Measurements from ENCODE around the gene COL8A2.

The COL8A2 gene

DNA sequence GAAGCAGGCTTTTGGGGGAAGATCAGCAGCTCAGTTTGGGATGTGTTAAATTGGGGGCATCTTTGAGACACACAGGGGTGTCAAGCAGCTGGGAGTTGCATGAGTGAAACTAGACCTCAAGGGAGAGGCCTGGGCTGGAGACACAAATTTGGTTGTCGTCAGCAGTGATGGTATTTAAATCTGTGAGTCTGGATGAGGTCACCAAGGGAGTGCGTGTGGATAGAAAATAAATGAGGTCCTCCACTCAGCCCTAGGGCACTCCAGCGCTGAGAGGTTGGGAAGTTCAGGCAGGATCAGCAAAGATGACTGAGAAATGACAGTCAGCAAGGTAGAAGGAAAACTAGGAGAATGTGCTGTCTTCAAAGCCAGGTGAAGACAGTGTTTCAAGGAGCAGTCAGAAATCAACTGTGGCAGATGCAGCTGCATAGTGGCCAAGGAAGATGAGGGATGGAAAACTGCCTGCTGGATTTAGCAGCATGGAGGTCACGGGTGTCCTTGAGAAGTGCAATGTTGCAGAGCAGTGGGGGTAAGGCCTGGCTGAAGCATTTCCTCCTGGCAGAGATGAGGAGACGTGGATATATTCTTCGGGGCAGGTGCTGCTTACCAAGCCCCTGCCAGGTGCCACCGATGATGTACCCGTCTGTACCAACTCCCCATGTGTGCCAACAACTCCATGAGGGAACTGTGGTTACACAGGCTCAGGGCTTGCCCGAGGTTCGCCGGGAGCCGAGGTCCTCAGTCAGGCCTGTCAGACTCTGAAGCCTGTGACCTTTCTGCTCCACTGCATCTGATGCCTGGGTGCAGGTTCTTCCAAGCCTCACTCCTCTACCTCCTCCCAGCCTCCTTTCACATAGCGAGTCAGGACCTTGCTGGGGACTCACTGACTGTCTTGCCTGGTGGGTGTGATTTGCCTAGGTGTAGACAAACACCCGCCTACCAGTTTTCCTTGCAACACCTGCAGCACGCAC is 42.2 kb upstream of the COL8A2 start:
- no peak overlapping the region for H3K4me3 ChIP-seq (ENCODE audit: low read depth, low read length)
- no peak for DNase-seq (ENCODE audit: low read depth)
- no peak for TF ChIP-seq MYC (IDR thresholded peaks at IDR 0.05; ENCODE audit: low read depth, low read length)
- TF ChIP-seq, protein P1, sequence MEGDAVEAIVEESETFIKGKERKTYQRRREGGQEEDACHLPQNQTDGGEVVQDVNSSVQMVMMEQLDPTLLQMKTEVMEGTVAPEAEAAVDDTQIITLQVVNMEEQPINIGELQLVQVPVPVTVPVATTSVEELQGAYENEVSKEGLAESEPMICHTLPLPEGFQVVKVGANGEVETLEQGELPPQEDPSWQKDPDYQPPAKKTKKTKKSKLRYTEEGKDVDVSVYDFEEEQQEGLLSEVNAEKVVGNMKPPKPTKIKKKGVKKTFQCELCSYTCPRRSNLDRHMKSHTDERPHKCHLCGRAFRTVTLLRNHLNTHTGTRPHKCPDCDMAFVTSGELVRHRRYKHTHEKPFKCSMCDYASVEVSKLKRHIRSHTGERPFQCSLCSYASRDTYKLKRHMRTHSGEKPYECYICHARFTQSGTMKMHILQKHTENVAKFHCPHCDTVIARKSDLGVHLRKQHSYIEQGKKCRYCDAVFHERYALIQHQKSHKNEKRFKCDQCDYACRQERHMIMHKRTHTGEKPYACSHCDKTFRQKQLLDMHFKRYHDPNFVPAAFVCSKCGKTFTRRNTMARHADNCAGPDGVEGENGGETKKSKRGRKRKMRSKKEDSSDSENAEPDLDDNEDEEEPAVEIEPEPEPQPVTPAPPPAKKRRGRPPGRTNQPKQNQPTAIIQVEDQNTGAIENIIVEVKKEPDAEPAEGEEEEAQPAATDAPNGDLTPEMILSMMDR (IDR thresholded peaks at IDR 0.05; ENCODE audit: low read depth, low read length) = no peak
- TF ChIP-seq POLR2A (IDR thresholded peaks at IDR 0.05; ENCODE audit: extremely low read depth, insufficient read length) = no peak
- TF ChIP-seq, protein P2, sequence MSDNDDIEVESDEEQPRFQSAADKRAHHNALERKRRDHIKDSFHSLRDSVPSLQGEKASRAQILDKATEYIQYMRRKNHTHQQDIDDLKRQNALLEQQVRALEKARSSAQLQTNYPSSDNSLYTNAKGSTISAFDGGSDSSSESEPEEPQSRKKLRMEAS (IDR thresholded peaks at IDR 0.05; ENCODE audit: low read depth, low read length) = no peak

DNA sequence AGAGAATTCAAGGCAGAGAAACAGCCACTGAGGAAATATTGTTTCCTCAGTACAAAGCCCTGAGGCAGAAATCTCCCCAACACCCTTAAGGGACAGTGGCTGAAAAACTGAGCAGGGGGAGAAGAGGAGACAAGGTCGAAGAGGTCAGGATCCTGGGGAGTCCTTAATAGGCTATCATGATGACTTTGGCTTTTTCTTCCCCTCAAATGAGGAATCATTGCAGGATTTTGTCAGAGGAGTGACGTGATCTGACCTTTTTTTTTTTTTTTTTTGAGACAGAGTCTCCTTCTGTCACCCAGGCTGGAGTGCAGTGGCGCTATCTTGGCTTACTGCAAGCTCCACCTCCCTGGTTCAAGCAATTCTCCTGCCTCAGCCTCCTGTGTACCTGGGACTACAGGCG is 41.1 kb upstream of the COL8A2 start:
- DNase-seq (ENCODE audit: low read depth) = no peak
- TF ChIP-seq, protein P2 (IDR thresholded peaks at IDR 0.05; ENCODE audit: low read depth, low read length) = no peak
- TF ChIP-seq MYC (IDR thresholded peaks at IDR 0.05; ENCODE audit: low read depth, low read length) (no peak), POLR2A (IDR thresholded peaks at IDR 0.05; ENCODE audit: extremely low read depth, insufficient read length) (no peak)
- TF ChIP-seq, protein P1 (IDR thresholded peaks at IDR 0.05; ENCODE audit: low read depth, low read length) = no peak
- H3K4me3 ChIP-seq (ENCODE audit: low read depth, low read length) = no peak overlapping the region

DNA sequence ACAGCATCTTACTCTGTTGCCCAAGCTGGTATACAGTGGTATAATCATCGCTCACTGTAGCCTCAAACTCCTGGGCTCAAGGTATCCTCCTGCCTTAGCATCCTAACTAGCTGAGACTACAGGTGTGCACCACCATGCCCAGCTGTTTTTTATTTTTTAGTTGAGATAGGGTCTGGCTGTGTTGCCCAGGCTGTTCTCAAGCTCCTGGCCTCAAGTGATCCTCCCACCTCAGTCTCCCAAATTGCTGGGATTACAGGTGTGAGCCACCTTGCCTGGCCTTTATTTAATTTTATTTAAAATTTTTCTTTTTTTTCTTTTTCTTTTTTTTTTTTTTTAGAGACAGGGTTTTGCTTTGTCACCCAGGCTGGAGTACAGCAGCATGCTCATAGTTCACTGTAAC is 40.1 kb upstream of the COL8A2 start:
- no peak for DNase-seq (ENCODE audit: low read depth)
- H3K4me3 ChIP-seq (ENCODE audit: low read depth, low read length) = no peak overlapping the region
- TF ChIP-seq, protein P1 (IDR thresholded peaks at IDR 0.05; ENCODE audit: low read depth, low read length) = no peak
- TF ChIP-seq, protein P2 (IDR thresholded peaks at IDR 0.05; ENCODE audit: low read depth, low read length) = no peak

DNA sequence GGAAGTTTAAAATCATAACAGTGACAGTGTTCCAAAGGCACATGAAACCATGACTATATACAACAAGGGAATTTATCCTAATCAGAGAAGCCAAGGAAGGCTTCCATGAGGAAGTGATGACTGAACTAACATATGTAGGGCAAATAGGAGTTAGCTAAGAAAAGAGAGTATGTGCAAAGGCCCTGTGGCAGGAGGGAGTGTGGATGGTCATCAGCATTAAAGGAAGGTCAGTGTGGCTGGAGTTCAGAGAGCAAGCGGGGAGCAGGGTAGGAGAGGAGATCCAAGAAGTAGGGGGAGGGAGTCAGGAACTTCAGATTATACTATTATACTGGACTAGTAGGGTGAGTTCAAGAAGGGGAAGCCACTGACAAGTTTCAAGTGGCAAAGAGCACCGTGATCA is 39.3 kb upstream of the COL8A2 start:
- TF ChIP-seq, protein P1 (IDR thresholded peaks at IDR 0.05; ENCODE audit: low read depth, low read length) = no peak
- TF ChIP-seq, protein P2 (IDR thresholded peaks at IDR 0.05; ENCODE audit: low read depth, low read length) = no peak
- TF ChIP-seq POLR2A (IDR thresholded peaks at IDR 0.05; ENCODE audit: extremely low read depth, insufficient read length) (no peak), MYC (IDR thresholded peaks at IDR 0.05; ENCODE audit: low read depth, low read length) (no peak)
- DNase-seq (ENCODE audit: low read depth) = no peak
- H3K4me3 ChIP-seq (ENCODE audit: low read depth, low read length) = no peak overlapping the region

DNA sequence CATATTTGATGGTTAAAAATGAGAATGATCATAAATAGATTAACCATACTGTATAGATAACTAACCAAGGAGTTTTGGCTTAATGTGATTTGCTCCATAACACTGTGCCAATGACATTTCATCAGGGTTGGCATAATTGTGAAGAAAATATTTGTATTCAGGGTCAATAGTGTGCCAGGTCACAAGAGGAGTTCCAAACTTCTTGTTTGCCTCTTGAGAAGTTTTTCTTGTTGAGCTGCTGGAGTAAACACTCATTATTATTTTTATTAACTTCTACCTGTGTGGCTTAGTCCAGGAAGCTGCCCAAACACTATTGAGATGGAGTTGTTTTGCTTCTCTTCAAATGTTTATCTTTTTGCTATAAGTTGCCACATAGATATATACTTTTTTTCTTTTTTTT is 38.4 kb upstream of the COL8A2 start:
- DNase-seq (ENCODE audit: low read depth) = no peak
- no peak overlapping the region for H3K4me3 ChIP-seq (ENCODE audit: low read depth, low read length)
- TF ChIP-seq MYC (IDR thresholded peaks at IDR 0.05; ENCODE audit: low read depth, low read length) (no peak), POLR2A (IDR thresholded peaks at IDR 0.05; ENCODE audit: extremely low read depth, insufficient read length) (no peak)
- TF ChIP-seq, protein P2 (IDR thresholded peaks at IDR 0.05; ENCODE audit: low read depth, low read length) = no peak
- TF ChIP-seq, protein P1 (IDR thresholded peaks at IDR 0.05; ENCODE audit: low read depth, low read length) = no peak
